GM19023 (cell line): ENCODE measurements around the gene THG1L.
"Not testable (repeated sequence)": the region's sequence is repeated elsewhere in the genome, so short reads cannot be mapped to it uniquely, and the experiment has no call there.

ENCODE experiments used
- ATAC-seq: cut with Tn5 transposase; IDR thresholded peaks from one replicate; pipeline ENCODE4 v1.9.1; 2021; ENCODE audit warnings: mild to moderate bottlenecking, moderate library complexity; ENCODE audit not compliant: unreplicated experiment

Gene THG1L

GRCh38 chr5:157731272-157732129 is at the start of gene THG1L:
Gene THG1L, plus strand, starts transcription at chr5:157731420. Its CDS starts 21 bp downstream, at chr5:157731441.
- peak; percentile 97 for ATAC-seq

- ATAC-seq, result no peak
Measured at GRCh38 chr5:157682257-157682656, 49.0 kb upstream of the THG1L start.

GRCh38 chr5:157686276-157687197 is 44.7 kb upstream of the THG1L start:
- not testable (repeated sequence) for ATAC-seq

GRCh38 chr5:157687198-157687554 is 44.0 kb upstream of the THG1L start:
- ATAC-seq, result no peak

- ATAC-seq, result no peak
Measured at GRCh38 chr5:157689942-157690689, 41.1 kb upstream of the THG1L start.

GRCh38 chr5:157690690-157691433 is 40.4 kb upstream of the THG1L start:
- no peak for ATAC-seq

- ATAC-seq, result not testable (repeated sequence)
Measured at GRCh38 chr5:157693816-157694215, 37.4 kb upstream of the THG1L start.

GRCh38 chr5:157696154-157696553 is 35.1 kb upstream of the THG1L start:
- not testable (repeated sequence) for ATAC-seq

GRCh38 chr5:157698674-157699073 is 32.5 kb upstream of the THG1L start:
- not testable (repeated sequence) for ATAC-seq

GRCh38 chr5:157703736-157704135 is 27.5 kb upstream of the THG1L start:
- ATAC-seq, result no peak

- no peak for ATAC-seq
Measured at GRCh38 chr5:157708866-157709265, 22.4 kb upstream of the THG1L start.

GRCh38 chr5:157709346-157709745 is 21.9 kb upstream of the THG1L start:
- ATAC-seq, result no peak

- no peak for ATAC-seq
Measured at GRCh38 chr5:157710431-157710830, 20.8 kb upstream of the THG1L start.

GRCh38 chr5:157710882-157711281 is 20.3 kb upstream of the THG1L start:
- ATAC-seq, result no peak

- ATAC-seq, result no peak
Measured at GRCh38 chr5:157713830-157714595, 17.2 kb upstream of the THG1L start.

GRCh38 chr5:157714596-157714864 is 16.7 kb upstream of the THG1L start:
- no peak for ATAC-seq

GRCh38 chr5:157718519-157718918 is 12.7 kb upstream of the THG1L start:
- no peak for ATAC-seq

GRCh38 chr5:157719245-157719644 is 12.0 kb upstream of the THG1L start:
- no peak for ATAC-seq

- ATAC-seq, result no peak
Measured at GRCh38 chr5:157721159-157721558, 10.1 kb upstream of the THG1L start.

GRCh38 chr5:157722895-157723294 is 8.3 kb upstream of the THG1L start:
- not testable (repeated sequence) for ATAC-seq
